Measurements from ENCODE around the gene SPON2. TPM values are rescaled to one million over a fixed set of nuclear protein-coding genes. Genes with fewer than 3 reads are reported as not detected.

The SPON2 gene
- total RNA-seq, 2 donors from 2014 or later: 14.0 to 33.0 TPM

DNA sequence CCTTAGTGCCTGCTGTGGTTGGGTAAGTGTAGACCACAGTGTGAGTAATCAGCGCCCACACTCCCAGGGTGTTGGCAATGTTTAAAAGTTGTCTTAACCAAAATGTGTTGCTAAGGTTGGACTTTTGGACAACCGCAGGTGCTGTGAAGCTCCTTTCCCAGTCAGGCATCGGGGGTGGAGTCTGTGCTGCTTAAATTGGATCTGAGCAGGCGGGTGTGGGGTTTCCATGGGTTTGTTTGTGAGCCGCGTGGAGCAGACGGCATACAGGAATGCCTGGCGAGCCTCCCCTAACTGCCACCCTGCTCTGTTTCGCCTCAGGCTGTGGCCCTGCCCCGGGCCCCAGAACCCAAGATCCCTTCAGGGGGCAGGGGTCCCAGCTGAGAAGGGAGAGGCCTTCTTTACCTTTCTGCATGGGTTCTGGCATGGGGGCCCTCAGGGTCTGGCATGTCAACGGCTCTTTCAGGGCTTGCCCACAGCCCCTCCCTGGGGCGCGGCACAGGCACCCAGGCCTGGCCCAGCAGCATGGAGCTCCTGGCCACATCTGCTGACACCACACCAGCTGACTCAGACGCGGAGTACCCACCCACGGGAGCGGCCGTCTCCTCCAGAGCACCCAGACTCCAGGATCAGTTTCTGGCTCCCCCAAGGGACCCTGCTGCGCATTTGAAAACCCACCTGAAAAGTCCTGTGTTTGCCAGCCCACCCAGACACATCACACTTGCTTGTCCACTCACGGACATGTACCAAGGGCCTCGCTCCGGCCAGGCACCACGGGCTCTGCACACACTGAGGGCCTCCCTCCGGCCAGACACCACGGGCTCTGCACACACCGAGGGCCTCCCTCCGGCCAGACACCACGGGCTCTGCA lies 5.1 kb upstream of the SPON2 start:
- DNase-seq: no peak

DNA sequence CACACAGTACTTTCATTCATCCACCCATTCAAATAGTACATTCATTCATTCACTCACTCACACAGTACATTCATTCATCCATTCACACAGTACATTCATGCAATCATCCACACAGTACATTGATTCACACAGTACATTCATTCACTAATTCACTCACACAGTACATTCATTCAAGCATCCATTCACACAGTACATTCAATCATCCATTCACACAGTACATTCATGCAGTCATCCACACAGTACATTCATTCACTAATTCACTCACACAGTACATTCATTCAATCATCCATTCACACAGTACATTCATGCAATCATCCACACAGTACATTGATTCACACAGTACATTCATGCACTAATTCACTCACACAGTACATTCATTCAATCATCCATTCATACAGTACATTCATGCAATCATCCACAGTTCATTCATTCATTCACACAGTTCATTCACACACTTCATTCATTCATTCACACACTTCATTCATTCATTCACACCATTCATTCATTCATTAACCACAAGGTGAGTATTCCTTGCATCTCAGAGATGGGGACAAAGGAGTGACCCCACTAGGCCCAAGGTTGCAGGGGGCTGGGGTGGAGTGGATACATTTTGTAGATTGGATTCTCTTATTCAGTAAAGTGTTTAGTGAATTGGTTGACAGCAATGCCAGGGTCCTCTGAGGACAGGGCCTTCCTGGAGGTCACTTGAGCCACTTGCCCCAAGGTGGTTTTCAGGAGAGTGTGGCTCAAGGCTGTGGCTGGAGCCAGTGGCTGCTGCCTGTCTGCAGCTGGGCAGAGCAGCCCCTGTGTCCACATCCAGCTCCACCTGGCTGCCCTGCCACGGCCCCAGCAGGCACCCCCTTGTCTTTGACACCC lies 4.3 kb upstream of the SPON2 start:
- intact Hi-C loops (cut with DNase I): no loop called here
- DNase-seq (no peak), ATAC-seq (no peak)

More for the DNA sequence above, 5.1 kb upstream of the SPON2 start:
- intact Hi-C loops (cut with DNase I): no loop called here
- peak; percentile 51 to 54 for ATAC-seq

DNA sequence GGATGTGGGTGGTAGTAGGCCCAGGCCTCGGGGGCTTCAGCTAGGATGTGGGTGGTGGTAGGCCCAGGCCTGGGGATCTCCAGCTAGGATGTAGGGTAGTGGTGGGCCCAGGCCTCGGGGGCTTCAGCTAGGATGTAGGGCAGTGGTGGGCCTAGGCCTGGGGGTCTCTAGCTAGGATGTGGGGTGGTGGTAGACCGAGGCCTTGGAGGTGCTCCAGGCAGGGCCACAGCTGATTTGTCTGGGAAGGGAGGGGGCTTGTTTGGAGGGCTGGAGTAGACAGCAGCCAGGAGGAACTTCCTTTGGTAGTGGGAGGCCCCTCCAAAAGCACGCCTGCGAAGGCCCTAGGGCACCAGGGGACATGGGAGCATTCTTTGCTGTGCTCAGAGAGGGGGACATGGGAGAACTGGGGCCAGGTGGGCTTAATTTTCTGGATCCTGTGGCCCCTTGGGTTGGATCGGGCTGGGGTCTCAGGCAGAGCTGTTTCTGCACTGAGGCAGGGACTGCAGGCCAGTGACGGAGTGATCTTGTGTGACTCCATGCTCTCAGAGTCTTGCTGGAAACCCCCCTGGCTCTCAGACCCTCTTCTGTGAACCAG lies 3.3 kb upstream of the SPON2 start:
- intact Hi-C loops (cut with DNase I): no loop called here
- no peak for DNase-seq
- no peak for ATAC-seq

DNA sequence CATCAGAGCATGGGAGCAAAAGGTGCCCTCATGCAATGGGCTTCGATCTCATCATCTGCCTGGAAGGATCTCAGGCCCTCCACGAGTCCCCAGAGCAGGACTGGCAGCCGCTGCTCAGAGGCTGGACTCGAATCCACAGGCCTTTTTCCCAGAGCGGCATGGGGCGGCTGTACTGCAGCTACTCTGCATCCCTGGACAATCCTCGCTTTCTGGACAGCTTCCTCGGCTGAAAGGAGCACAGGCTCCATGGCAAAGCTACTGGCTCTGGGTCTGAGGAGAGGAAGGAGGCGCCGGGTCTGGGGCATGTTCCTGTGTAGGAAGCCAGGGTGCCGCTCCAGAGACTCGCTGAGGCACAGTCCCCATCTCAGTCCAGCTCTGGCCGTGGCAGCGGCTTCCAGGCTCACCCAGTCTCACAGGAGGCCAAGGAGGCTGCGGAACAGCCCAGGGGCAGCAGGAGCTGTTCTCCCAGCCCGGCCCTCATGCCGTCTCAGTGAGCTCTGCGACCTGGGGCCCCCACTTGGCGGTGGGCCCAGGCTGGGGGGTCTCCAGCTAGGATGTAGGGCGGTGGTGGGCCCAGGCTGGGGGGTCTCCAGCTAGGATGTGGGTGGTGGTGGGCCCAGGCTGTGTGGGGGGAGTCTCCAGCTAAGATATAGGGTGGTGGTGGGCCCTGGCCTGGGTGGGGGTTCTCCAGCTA lies 2.7 kb upstream of the SPON2 start:
- DNase-seq (no peak), ATAC-seq (no peak)
- intact Hi-C loops (cut with DNase I): no loop called here

DNA sequence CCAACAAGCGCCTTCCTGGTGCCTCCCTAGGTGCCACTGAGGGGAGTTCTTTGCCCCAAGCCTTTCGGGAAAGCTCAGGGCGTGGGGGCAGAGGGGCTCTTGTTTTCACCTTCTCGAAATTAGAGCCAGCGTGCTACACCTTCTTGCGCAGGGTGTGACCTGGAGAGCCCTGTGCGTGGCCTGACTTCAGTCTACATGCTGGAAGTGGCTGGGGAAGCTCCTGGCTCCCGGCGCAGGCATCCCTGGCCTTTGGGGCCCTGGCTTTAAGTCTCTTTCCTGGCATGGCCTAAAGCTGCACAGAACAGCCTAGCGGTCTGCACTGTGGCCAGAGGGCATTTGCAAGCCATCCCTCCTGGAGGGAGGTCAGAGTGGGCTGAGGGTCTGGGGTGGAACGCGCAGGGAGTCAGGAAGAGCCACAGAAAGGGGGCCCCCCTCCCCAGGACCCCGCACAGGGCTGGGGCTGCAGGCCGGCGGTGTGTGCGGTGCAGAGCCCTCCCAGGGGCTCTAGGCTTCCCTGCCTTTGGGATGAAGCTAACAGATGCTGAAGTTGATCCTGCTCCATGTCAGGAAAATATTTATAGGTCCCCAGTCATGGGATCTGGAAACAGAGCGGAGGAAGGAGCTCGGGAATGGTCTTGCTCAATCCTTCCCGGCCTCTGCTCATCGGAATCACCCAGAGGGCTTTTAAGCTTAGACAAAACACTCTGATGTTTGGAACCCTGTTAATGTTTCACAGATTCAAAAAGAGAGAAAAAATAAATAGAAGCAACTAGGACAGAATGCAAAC lies 781 bp upstream of the SPON2 start:
- ATAC-seq: peak; percentile 14 to 46
- intact Hi-C loops (cut with DNase I): no loop called here
- DNase-seq: no peak

DNA sequence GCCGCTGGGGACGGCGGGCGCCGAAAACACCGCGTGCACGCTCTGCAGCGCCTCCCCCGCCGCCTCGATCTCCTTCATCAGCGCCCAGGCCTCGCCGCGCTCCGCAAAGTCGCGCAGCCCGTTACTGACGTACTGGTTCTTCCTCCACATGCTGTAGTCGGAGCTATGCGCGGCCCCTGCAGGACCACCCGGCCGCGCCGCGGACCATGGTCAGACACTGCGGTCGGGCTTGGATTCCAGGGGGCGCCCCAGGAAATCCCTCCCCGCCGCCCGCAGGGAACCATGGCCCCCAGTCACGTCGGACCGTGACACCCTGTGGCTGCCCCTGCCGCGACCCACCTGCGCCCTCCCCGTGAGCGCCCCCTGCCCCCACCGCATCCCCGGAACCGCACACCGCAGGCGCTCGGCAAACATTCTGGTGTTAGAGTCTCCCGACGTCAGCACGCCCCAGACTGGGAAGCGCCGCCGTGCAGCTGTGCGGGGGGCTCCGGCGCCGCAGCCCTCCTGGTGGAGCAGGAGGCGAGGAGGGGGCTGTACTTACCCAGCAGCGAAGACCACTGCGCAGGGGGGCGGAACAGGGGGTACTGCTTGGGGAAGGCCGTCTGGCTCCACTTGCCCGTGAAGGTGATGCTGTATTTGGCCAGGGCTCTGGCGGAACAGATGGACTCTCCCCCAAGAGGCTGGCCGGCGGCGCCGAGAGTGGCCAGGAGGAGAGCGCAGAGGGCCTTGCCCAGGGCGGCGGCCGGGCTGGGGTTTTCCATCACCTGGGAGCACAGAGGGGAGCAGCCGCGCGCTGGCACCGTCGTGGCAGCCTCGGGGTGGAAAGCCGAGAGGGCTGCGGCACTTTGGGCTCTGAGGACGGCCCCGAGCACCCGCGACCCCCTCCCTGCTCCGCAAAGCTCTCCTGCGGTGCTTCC lies 814 bp downstream of the SPON2 start:
- ATAC-seq (peak; percentile 7 to 9), DNase-seq (peak; percentile 49)
- intact Hi-C loops (cut with DNase I): no loop called here

DNA sequence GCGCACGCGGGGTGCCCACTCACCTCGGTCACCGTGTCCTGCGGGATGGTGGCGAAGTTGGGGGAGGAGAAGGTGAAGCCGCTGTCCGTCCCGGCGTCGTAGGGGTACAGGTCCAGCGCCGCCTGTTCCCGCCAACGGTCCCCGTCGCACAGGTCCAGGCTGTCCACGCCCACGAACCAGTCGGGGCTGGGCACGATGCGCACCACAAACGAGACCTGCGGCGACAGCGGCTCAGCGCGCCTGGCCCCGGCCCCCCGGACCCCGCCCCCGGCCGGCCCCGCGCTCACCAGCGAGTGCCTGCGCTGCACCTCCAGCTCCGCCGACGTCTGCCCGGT lies 1.4 kb downstream of the SPON2 start:
- no peak for ATAC-seq
- no peak for DNase-seq
- intact Hi-C loops (cut with DNase I): no loop called here

DNA sequence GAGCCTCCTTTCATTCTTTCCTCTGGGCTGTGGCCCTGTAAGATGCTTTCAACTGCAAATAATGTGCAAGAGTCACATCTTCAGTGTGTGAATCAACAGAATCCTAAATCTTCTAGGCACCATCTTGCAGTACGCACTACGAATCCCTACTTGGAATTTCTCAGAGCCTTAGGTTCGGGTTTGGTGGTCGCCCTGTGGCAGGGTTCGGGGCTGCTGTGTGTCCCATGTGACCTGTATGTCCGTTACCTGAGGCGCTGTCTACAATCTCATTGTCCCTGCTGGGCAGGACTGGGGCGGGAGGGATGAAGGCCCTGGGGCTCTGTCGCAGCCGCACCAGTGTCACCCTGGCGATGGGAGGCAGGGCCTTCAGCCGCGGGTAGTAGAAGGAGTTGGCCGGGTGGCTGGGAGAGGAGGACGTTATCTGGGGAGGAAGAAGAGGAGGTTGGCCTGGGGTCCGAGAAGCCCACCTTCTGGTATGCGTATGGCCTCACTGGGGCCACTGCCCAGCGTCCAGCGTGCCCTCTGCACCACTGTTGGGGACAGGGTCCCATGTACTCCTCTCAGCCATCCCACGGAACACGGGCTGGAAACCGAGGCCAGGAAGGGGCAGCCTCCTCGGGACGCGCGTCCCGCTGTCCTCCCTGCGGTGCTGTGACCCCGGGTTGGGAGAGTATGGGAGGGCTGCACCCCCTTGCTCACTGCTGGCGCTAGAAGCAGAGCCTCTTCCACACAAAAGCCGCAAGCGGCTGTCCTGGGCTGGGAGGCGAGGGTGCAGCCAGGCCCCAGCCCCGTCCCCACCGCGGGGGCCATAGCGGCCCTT lies 2.0 kb downstream of the SPON2 start:
- no peak for ATAC-seq
- DNase-seq: no peak
- intact Hi-C loops (cut with DNase I): no loop called here

DNA sequence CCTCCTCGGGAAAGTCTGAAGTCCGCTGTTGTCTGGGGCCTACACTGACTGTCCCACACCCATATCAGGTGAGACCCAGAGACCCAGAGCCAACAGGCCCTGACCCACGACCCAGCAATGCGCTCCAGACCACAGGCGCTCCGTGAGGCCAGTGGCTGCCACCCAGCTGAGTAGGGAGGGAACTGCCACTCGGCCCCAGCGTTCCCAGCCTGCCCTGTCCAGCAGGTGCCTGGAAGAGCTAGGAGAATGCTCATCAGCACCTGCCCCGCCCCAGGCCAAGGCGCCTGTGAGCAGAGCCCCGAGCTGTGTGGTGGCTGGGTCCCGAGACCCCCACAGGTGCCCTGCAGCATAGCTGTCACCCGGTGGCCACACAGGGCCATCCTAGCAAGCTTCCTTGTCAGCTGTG lies 2.7 kb downstream of the SPON2 start:
- intact Hi-C loops (cut with DNase I): loop anchor here (5.0 to 10.0 kb wide), 3 partner anchors 75 to 175 kb away; partner anchors contain the start of genes CTBP1 (in 2 of the 2) and UVSSA (in 1 of the 2)
- no peak for DNase-seq
- ATAC-seq: no peak

DNA sequence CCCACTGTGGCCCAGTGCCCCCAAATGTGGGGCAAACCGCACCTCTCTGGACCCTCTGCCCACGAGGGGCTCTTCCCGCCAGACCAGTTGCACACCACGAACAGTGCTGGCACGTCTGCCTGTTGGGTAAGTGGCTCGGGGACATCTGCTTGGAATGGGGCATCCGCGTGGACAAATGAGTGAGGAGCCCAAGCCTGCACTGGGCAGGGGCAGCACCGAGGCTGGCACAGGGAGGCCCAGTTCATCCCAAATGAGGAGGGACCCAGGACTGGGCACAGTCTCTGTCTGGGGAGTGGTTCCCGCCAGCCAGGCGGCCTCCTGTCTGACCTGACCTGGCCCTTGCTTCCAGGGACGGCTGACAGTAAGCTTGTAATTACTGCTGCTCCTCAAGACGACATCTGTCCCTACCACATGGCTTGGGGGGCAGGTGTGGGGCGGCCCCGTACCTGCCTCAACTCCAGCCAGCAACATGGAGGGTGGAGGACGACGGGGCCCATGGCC lies 3.2 kb downstream of the SPON2 start:
- intact Hi-C loops (cut with DNase I): loop anchor here (5.0 to 10.0 kb wide), 3 partner anchors 76 to 176 kb away; partner anchors contain the start of genes CTBP1 (in 2 of the 2) and UVSSA (in 1 of the 2)
- ATAC-seq: no peak
- no peak for DNase-seq

DNA sequence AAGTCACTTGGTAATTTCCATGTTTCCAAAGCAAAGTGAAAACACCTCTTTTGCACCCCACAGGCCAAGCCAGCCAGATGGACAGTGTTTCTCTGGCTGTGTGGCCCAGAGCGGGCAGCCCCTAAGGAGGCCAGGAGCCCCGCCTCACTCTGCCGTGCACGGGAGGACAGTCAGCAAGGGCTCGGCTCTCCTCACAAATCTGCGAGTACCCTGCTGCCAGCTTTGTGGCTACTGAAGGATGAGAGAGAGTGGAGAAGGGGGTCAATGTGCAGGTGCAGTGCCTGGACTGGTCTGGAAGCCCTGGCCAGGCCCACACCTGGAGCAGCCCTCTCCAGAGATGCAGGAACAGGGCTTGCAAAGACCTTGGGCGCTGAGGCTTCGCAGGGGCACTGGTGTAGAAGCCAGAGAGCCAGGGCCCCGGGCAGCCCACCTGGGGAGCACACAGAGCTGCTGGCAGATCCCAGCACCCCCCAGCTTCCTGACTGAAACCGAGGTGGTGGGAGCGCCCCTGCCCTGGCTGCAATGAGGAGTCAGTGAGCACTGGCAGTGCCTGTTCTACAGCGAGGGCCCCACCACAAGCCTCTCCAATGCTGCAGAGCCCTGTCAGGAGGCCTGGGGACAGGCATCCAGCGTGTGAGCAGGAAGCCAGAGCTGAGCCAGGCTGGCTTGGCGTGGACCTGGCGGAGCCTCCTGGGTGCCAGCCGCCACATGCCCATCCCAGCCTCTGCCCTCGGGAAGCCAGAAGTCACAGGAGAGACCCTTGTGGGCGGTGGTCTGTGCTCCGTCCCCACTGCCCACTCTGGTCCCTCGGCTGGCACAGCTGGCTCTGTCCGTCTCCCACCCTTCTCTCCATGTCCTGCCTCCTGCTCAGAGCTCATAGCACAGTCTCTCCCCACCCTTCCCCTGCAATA lies 3.9 kb downstream of the SPON2 start:
- no peak for DNase-seq
- intact Hi-C loops (cut with DNase I): loop anchor here (5.0 to 10.0 kb wide), 3 partner anchors 76 to 176 kb away; partner anchors contain the start of genes CTBP1 (in 2 of the 2) and UVSSA (in 1 of the 2)
- ATAC-seq: no peak

DNA sequence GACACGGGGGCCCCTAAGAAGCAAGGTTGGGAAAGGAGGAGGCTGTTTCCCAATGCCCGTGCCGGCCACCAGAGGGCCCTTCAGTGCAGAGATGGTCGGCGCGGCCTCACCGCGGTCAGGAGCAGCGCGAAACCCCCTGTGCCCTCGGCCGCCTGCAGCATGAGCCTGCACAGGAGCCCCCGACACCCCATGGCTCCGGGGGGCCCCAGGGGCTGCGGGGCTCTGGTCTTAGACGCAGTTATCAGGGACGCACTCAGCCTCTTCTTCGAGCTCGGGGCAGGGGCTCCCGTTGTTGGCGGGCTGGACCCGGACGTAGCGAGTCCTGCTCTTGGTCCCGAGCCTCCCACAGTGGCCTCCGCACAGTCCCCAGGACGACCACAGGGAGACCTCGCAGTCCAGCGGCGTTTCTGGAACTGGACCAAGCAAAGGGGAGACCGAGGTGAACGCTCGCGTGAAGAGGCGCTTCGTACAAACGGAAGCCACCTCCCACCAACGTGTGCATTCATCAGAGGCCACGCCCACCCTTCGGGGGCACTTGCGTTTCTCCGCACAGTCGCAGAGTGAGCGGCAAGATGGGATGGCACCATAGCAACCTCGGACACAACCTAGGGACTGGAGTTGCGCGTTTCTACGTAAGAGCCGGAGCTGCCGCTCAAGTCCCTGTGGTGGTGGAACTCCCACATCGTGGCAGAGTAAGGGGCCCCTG lies 5.0 kb downstream of the SPON2 start:
- peak; percentile 85 for DNase-seq
- intact Hi-C loops (cut with DNase I): loop anchor here (5.0 to 10.0 kb wide), 3 partner anchors 77 to 177 kb away; partner anchors contain the start of genes CTBP1 (in 2 of the 2) and UVSSA (in 1 of the 2)

DNA sequence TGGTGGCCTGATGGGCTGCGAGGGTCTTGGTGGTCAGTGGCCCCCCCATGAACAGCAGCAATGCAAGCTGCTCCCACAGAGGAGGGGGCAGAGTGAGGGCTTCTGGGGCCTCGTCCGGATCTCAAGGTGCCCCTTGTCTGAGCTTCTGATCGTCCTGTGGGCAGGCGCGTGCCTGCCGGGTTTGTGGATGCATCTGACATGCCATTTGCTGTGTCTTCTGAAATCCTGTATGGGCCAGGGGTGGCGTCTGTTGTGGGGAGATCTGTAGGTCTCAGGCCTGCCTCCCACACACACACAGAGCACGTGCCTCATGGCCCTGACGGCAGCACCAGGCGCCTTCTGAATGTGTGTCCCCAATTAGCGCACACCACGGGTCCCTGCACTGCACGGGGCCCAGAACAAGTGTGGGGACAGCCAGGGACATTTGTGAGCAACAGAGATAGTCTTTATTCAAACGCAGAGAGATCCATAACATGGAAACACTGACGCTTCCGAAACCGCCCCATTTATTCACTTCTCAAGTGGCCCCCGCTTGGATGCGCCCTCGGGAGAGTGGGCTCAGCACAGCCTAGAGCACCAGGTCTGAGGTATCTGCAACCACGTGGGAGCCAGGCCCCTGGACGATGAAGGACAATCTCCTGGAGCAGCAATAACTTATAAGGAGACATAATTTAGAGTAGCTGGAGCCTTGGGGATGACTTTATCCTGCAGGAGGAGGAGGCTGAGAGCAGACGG lies 5.7 kb downstream of the SPON2 start:
- no peak for DNase-seq
- intact Hi-C loops (cut with DNase I): loop anchor here (5.0 to 10.0 kb wide), 3 partner anchors 78 to 178 kb away; partner anchors contain the start of genes CTBP1 (in 2 of the 2) and UVSSA (in 1 of the 2)
- no peak for ATAC-seq

More for the DNA sequence above, 5.0 kb downstream of the SPON2 start:
- peak; percentile 84 for ATAC-seq
